Esophagus squamous epithelium (tissue), 5 donors: ENCODE measurements around the gene COL4A6. TPM values are rescaled to one million over a fixed set of nuclear protein-coding genes. Genes with fewer than 3 reads are reported as not detected.

ENCODE experiments used
- DNase-seq: peaks from one replicate; lab custom pipeline; 2025; lab: John Stamatoyannopoulos, UW
- H3K27ac ChIP-seq, 4 donors: fragments of 200-600 bp; sonication (generic); one replicate each; pipeline ENCODE4 v1.5.1; 2016 to 2019; ENCODE audit warnings: mild to moderate bottlenecking in 1 of 4
- H3K27me3 ChIP-seq, 4 donors: fragments of 200-600 bp; sonication (generic); 1 replicate in 3 of 4; 2 replicates in 1 of 4; pipeline versions ENCODE4 v1.5.1 to v1.6.0; 2017 to 2021; ENCODE audit warnings: antibody characterized with exemption in 1 of 4
- H3K36me3 ChIP-seq, 3 donors: fragments of 200-600 bp; sonication (generic); one replicate each; pipeline ENCODE4 v1.5.1; 2016 to 2019
- H3K4me1 ChIP-seq, 3 donors: fragments of 200-600 bp; sonication (generic); one replicate each; pipeline ENCODE4 v1.5.1; 2017 to 2019
- H3K4me3 ChIP-seq, 4 donors: fragments of 200-600 bp; sonication (generic); 1 replicate in 3 of 4; 2 replicates in 1 of 4; pipeline ENCODE4 v1.5.1; 2016 to 2019; ENCODE audit warnings: mild to moderate bottlenecking in 2 of 4, moderate library complexity in 1 of 4
- H3K9me3 ChIP-seq, 3 donors: fragments of 200-600 bp; sonication (generic); one replicate each; pipeline ENCODE4 v1.5.1; 2016 to 2019
- CTCF ChIP-seq, 6 experiments: fragments of 450-650 bp in 4 of 6; fragments of 200-600 bp in 2 of 6; sonication (generic) in 2 of 6; IDR thresholded peaks; one replicate each; pipeline ENCODE4 v1.5.1; 2016 to 2019; ENCODE audit warnings: antibody characterized with exemption in 6 of 6, mild to moderate bottlenecking in 4 of 6, moderate library complexity in 4 of 6
- POLR2A ChIP-seq, 4 donors: fragments of 450-650 bp; IDR thresholded peaks; one replicate each; pipeline ENCODE4 v1.6.1; 2017; ENCODE audit warnings: antibody characterized with exemption in 4 of 4, mild to moderate bottlenecking in 4 of 4, moderate library complexity in 3 of 4
- WGBS, 2 donors: methylation state at CpG; one replicate each; pipeline ENCODE4 v1.1.5; 2018; 5-methylcytosine and 5-hydroxymethylcytosine counted together
- intact Hi-C: fragments of 100-400 bp; cut with DNase I; formaldehyde crosslinking; loops from one replicate; pipeline ENCODE4 v1.15.0; 2022
- total RNA-seq, 4 donors: library from RNA; depleted of rRNA; stranded (reverse); fragments of >200 nt; gene quantifications; one replicate each; pipeline ENCODE4 v1.1.0, GENCODE V29; 2016
- donor health status: DM: yes; HTN: yes; CAD: no.

Gene COL4A6
- total RNA-seq, 4 donors from 2014 or later: 1.1 to 6.5 (median 2.9) TPM

- Histone ChIP-seq H3K9me3 (no peaks in the 10 kb centered on the region), H3K4me3 (no peak overlapping the region), H3K4me1 (peaks cover 0 to 20% (median 0%) of the 10 kb centered on the region in 3 donors), H3K27me3 (no peaks in the 10 kb centered on the region), H3K36me3 (no peaks in the 10 kb centered on the region), H3K27ac (peak overlapping the region in 1 of 4 donors; percentile 46)
- intact Hi-C loops: no loop called here
- DNase-seq: no peak
- TF ChIP-seq POLR2A (IDR thresholded peaks at IDR 0.05): no peak
Measured at GRCh38 chrX:108261549-108262203, 176.5 kb downstream of the COL4A6 start.

- H3K27me3 ChIP-seq: no peaks in the 10 kb centered on the region
- WGBS, 2 donors: 42 to 45% methylated on average over 4 to 5 of the region's 5 CpGs
- intact Hi-C loops: no loop called here
Measured at GRCh38 chrX:108257556-108257955, 180.7 kb downstream of the COL4A6 start.

DNA sequence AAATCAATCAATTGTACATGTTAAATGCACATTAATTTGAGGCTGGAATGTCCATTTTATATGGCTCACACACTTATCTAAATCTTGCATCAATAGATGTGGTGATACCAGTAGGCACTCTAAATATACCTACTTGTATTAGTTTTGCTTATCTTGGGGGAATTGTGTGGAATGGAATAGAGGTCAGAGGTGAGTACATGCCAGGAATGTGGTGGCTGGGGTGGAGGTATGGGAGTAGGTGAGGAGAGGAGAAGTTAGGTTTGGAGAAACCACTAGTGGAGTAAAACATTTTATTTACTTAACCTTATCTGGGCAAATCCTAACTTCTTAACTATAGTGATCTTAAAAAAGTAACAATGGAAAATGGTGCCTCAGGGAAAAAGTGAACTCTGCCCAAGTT, 183.6 kb downstream of the COL4A6 start:
- H3K27me3 ChIP-seq: no peaks in the 10 kb centered on the region
- H3K4me1 ChIP-seq: peaks cover 0 to 6% (median 0%) of the 10 kb centered on the region in 3 donors
- no peak for DNase-seq
- no peaks in the 10 kb centered on the region for H3K9me3 ChIP-seq
- no peak overlapping the region for H3K27ac ChIP-seq
- H3K4me3 ChIP-seq: no peak overlapping the region
- TF ChIP-seq POLR2A (IDR thresholded peaks at IDR 0.05) (no peak), CTCF (IDR thresholded peaks at IDR 0.05) (no peak)
- no peaks in the 10 kb centered on the region for H3K36me3 ChIP-seq
- intact Hi-C loops: no loop called here

More at GRCh38 chrX:108257556-108257955, 180.7 kb downstream of the COL4A6 start:
- H3K27ac ChIP-seq: no peak overlapping the region
- H3K9me3 ChIP-seq: no peaks in the 10 kb centered on the region
- no peak for TF ChIP-seq CTCF (IDR thresholded peaks at IDR 0.05)
- TF ChIP-seq POLR2A (IDR thresholded peaks at IDR 0.05): no peak
- H3K36me3 ChIP-seq: no peaks in the 10 kb centered on the region
- H3K4me3 ChIP-seq: no peak overlapping the region
- H3K4me1 ChIP-seq: peaks cover 0 to 14% (median 0%) of the 10 kb centered on the region in 3 donors
- no peak for DNase-seq

DNA sequence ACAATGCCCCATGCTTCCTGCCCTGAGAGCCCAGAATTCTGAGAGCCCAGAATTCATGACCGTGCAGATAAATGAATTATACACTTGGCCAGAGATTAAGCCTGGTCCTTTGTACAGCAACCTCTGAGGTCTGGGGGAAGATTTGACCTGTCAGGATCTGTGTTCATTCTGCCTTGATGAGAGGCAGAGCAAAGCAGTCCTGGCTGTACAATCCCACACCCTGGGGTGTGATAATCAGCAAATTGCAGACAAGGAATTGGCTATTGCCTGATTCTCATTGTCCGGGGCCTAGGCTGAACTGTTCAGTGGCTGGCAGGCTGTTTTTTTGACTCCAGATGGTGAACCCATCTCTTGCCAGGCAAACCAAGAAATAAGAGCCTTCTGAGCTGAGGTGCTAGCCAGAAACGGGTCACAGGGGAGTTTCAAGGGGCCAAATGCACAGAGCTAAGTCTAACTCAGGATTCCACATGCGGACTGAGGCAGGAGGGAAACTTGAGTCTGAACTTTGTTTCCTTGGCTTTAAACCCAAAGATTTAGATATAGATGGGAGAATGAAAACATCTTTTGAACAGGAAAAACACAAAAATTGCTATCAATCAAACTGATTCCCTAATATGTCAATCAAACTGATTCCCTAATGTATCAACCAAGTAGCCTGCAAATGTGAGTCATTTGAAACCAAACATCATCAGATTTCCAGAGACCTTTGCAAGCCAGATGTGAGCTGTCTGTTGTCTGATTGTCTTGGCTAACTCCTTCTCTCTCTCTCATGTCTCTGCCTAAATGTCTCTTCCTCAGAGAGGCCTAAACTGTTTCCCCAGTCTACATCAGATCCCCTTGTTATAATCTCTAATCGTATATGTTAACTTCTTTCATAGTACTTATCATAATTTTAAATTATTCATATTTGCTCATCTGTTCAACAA, 187.3 kb downstream of the COL4A6 start:
- DNase-seq: no peak
- Histone ChIP-seq H3K4me1 (no peaks in the 10 kb centered on the region), H3K27ac (no peak overlapping the region), H3K27me3 (no peaks in the 10 kb centered on the region), H3K9me3 (no peaks in the 10 kb centered on the region), H3K4me3 (no peak overlapping the region), H3K36me3 (no peaks in the 10 kb centered on the region)
- intact Hi-C loops: no loop called here
- TF ChIP-seq CTCF (IDR thresholded peaks at IDR 0.05): no peak
- TF ChIP-seq POLR2A (IDR thresholded peaks at IDR 0.05): no peak
- WGBS, 2 donors: 62 to 90% methylated on average over 3 to 5 of the region's 5 CpGs

- intact Hi-C loops: no loop called here
- WGBS, 2 donors: 83 to 94% methylated on average over 3 of the region's 3 CpGs
Measured at GRCh38 chrX:108246304-108246954, 191.8 kb downstream of the COL4A6 start.

More at GRCh38 chrX:108246304-108246954, 191.8 kb downstream of the COL4A6 start:
- Histone ChIP-seq H3K4me1 (no peaks in the 10 kb centered on the region), H3K9me3 (no peaks in the 10 kb centered on the region), H3K27me3 (no peaks in the 10 kb centered on the region), H3K36me3 (no peaks in the 10 kb centered on the region), H3K4me3 (no peak overlapping the region), H3K27ac (no peak overlapping the region)
- no peak for DNase-seq
- no peak for TF ChIP-seq CTCF (IDR thresholded peaks at IDR 0.05)
- TF ChIP-seq POLR2A (IDR thresholded peaks at IDR 0.05): no peak
